Endothelial cell of hepatic sinusoid (primary cell): ENCODE results near the gene NAA40.

ENCODE experiments used
- in situ Hi-C: cut with HindIII; loops from 2 replicates; pipeline ENCODE4 v1.10.0; 2017; ENCODE audit warnings: low sequenced_read_pairs

The NAA40 gene

GRCh38 chr11:63911876-63912275 lies 26.9 kb upstream of the NAA40 start:
- in situ Hi-C loops: no loop called here

GRCh38 chr11:63912678-63913077 lies 26.1 kb upstream of the NAA40 start:
- in situ Hi-C loops: no loop called here

DNA sequence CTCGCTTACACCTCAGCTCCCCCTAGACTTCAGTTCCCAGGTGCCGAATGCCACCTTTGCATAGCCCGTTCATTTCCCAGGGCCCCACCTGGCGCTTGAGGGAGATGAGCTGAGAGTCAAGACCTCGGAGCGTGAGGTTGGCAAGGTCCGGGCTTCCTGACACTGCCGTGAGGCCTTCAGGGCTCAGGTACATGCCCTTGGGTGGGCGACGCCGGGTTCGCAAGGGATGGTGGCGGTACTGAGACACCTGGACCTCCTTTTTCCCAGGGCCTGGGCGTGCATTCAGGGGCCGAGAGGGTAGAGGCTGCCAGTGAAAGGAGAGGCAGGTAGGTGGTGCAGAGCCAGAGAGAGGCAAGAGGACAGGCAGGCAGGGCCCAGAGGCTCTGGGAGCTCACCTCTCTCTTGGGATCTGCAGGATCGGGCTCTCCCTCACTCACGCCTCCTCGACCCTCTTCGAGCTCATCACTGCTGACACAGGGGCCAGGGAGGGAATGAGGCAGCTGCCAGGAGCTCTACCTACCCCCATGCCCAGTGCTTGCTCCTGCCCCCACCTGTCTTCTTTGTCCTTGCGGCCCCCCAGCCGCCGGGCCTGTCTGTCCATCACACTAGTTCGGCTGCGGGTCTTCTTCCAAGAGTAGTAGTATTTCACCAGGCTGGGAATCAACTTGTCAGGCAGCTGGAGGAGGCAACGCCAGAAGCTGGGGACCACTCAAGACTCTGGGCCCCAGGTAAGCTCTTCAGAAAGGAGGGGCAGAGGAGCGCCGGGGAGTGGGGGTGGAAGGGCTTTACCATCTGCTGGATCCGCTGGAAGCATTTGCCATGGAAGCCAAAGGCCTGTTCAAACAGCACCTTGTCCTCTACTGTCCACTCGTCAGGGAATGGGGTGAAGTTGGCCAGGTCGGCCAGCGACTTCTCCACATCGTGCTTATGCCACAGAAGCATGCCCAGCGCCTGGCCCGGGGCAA lies 24.7 kb upstream of the NAA40 start:
- in situ Hi-C loops: no loop called here

DNA sequence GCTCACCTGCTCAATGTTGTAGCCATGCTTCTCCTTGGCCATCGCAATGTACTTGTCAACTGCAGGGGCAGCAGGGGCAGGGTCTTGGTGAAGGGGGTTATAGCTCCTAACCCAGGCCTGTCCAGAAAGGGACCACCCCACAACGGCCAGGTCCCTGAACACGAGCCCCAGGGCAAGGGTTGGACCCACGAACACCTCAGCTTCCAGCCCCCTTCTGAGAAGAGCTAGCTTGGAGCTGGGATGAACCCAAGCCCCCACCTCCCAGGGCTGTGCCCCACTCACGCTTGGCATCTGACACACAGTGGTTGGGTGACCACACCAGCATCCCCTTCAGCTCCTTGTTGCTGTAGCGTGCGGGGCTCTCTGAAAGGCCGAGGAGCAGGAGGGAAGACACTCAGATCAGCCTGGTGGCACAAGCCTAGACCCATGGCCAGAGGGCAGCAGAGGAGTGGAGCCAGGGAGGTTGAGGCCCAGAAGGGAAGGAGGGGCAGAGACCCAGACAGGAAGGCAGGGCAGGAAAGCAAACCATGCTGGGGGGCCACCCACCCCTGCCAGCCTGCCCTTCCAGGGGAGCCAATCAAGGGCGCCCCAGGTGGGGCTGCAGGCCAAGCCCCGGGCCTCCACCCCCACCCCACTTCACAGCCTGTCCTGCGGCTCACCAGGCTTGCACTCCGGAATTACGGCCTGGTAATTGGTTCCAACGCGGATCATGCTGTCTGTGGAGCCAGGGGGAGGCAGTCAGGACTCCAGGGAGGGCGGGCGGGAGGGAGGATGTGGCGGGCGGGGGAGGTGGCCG lies 23.7 kb upstream of the NAA40 start:
- in situ Hi-C loops: no loop called here

DNA sequence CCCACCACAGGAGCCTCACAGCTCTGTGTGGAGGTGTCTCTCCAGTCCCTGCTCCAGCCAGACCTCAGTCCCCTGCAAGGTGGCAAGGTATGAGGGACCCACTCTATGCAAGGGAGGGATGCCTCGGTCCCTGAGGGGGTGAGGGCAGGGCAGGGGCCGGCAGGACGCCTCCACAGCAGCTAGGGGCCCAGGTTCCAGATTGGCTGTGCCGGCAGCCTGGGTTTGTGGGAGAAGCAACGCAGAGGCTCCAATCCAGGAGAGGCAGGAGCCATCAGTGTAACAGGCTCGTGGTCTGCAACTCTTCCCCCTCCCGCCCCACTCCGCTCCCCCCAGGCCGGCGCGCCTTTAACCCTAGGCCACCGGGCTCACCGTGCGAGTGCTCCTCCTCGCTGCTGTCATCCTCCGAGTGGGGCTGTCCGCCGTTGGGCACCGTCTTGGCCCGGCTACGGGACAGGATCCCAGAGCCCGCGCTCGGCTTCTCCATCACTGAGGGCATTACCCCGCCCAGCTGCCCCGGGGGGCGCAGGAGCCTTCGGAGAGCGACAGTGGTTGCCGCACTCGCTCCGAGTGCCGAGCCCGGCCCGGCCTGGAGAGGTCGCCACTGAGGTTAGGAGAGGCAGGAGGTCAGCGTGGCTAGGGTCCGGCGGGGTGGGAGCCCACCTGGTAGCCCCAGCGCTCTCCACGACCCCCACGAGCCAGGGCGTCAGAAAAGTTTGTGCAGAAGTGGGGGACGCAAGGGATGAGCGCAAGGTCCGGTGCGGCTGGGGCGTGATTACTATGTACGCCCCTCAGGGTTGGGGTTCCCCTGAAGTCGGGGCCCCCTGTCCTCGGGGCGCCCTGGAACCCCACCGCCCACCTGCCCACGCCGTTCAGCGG lies 22.6 kb upstream of the NAA40 start:
- in situ Hi-C loops: no loop called here

DNA sequence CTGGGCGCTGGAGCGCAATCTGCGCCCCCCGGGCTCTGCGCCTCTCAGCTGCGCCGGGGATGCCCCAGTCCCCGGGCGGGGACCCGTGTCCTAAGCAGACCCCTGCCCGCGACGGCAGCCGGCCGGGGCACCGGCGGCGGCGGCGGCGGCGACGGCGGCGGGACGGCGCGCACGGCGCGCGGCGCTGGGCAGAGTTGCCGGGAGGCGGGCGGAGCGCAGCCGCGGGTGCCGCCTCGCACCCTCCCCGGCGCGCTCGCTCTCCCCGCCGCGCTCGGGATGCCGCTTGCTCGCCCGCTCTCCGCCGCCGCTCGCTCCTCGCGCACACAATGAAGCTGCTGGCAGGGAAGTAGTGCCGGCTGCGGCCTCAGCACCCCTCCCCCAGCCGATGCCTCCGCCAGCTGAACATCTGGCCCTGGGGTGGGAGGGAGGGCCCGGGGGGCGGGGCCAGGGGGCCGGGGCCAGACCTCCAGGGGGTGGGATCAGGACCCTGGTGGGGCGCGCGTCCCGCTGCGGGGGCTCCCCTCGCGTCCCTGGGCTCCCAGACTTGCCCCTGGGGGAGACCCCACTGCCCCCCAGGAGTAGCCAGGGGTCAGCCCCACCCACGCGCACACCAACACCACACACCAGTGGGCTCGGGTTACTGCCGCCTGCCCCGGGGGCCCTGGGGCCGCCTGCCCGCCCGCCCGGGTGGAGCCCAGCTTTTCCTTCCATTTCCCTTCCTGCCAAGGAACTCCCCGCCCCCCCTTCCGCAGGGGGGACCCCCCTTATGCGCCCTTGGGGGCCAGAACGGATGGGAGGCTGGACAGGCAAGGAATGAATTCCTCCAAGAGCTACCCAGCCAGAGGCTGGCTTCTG lies 21.7 kb upstream of the NAA40 start, which contains the start of gene RCOR2:
TSS of gene RCOR2 (minus strand) at position 328 of the 855 bp plus-strand sequence. CDS start 708 bp downstream, outside the sequence.
- in situ Hi-C loops: no loop called here

- in situ Hi-C loops: no loop called here
These were observed 20.9 kb upstream of the NAA40 start for GRCh38 chr11:63917692-63918506.

DNA sequence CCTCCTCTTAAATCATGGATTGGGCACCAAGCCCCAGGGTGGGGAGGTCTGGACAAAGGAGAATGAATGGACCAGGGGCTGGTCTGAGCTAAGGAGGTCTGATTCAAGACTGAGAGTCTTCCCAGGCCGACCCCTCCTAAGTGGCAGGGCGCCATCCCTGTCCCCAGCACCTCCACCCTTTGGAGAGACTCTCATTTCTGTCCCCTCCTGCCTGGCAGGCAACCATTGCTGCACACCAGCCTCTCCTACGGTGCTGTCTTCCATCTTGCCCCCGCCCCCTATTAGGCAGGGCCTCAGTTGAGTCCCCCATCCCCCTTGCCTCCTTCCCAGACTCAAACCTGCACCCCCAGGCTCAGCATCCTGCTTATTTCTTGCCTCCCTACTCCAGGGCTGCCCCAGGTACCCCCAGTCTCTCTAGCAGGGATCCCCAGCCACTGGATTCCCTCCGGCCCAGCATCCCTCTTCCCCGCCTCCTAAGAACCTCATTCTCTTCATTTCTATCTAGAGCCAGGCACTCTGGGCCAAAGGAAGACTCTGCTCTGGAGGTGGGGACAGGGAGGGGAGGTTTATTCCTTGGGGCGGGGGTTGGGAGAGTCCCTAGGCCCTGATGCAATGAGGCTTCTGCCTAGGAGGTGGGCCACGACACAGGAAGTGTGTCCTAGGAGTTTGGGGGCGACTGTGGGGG lies 20.2 kb upstream of the NAA40 start:
- in situ Hi-C loops: no loop called here

DNA sequence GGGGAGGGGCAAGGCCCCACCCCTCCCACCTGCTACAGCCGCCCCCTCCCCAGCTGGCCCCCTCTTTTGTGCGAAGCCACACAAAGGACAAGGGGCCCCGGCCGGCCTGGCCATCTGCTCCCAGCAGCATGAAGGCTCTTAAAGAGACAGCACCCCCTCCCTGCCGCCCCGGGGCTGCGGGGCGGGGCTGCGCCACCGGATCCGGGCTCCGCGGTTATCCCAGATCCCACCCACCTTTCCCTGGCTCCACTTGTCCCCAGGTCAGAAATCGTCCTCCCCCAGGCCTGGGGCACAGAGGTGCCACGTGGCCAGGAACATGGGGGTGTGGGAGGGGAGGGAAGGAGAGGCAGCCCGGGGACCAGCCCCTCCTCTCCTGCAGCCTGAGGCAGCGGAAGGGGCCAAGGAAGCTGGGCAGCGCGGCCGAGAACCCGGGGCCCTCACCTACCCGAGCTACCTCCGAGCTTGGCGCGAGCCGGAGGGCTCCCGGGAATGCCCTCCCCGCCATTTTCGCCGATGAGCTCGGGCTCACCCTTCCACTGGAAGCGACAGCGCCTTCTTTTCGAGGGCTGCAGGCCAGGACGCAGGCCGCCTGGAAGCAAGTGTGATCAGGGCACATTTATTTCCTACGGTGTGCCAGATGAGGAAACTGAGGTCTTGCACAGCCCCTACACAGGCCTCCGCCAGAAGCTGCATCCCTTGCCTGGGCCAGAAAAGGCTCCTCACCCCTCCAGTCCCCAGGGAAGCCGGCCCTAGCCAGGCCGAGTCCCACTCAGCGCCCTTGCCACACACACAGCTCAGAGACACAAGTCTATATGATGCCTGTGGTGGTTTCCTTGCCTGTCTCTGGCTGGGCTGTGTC lies 19.3 kb upstream of the NAA40 start:
- in situ Hi-C loops: no loop called here

DNA sequence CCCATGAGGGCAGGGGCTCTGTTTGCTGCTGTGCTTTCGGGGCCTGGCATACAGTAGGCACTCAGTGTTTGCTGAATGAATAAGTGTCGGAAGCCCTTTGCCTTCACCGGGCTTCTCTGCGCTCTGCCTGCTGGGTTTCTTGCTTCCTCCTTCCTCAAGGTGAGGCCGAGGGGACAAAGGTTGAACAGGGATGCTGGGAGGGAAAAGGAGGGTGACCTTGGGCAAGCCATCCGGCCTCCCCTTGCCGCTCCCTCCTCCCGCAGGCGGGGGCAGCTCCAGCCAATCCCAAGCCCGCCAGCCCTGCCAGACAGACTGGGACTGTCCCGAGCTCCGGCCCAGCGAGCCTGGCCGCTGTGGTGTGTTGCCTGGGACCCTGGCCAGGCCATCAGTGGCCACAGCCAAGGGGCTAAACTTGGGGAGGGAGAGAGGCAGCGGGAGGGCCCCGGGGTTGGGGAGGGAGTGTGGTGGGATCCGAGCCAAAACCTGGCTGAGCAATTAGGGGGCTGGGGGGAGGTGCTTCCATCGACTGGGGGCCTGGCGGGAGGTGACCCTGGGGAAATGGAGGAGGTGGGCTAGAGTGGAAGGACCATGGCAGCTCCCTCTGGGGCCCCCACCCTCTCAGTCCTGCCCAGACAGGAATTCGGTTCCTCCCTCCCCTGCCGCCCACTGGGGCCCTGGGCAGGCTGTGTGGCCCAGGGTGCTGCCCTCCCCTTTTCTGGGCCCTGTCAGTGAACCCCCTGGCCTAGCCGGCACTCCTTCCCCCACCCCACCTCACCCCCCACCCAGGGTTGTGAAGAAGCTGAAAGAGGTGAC lies 18.5 kb upstream of the NAA40 start:
- in situ Hi-C loops: no loop called here

DNA sequence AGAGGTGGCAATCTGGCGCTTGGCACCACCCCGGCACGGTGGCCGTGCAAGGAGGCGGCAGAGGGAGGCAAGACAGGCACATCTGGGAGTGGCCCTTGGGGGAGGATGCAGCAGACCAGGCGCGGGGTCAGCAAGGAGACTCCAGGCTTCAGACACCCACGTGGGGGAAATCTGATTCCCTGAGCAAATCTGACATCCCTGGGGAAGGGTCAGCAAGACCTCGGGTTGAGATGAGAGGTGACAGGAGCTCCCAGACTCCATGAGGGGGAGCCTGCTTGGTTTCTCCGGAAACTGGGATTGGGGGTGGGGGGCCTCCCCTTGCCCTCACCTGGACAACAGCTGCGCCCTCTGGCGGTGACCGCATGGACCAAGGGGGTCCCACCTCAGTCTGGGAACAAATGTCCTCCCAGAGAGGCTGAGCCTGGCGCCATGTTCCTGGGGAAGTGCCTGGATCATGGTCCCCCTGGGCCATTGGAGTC lies 17.8 kb upstream of the NAA40 start:
- in situ Hi-C loops: no loop called here

GRCh38 chr11:63922673-63923192 lies 16.1 kb upstream of the NAA40 start:
- in situ Hi-C loops: no loop called here

- in situ Hi-C loops: no loop called here
These were observed 15.5 kb upstream of the NAA40 start for GRCh38 chr11:63923319-63923718.

GRCh38 chr11:63929616-63930015 lies 9.2 kb upstream of the NAA40 start:
- in situ Hi-C loops: loop anchor here (5.0 to 10.0 kb wide), 2 partner anchors 92 to 115 kb away; partner anchors contain the start of genes MARK2 and SPINDOC

GRCh38 chr11:63931045-63931444 lies 7.8 kb upstream of the NAA40 start:
- in situ Hi-C loops: loop anchor here (5.0 to 10.0 kb wide), 2 partner anchors 94 to 116 kb away; partner anchors contain the start of genes MARK2 and SPINDOC

GRCh38 chr11:63931876-63932275 lies 6.9 kb upstream of the NAA40 start:
- in situ Hi-C loops: loop anchor here (5.0 to 10.0 kb wide), 2 partner anchors 95 to 117 kb away; partner anchors contain the start of genes MARK2 and SPINDOC
